Stimulated activated CD8-positive, alpha-beta memory T cell treated with anti-CD3 and anti-CD28 coated beads, Interleukin-7, amount 100 ng/mL, for 48 hours (primary cell): ENCODE results near the gene SSC5D.

Experiments used
- DNase-seq, 2 donors: peaks; one replicate each; pipeline ENCODE4 v3.0.0-alpha.2; 2020; ENCODE audit warnings: low read depth in 1 of 2; ENCODE audit errors: extremely low read depth in 1 of 2

The SSC5D gene

DNA sequence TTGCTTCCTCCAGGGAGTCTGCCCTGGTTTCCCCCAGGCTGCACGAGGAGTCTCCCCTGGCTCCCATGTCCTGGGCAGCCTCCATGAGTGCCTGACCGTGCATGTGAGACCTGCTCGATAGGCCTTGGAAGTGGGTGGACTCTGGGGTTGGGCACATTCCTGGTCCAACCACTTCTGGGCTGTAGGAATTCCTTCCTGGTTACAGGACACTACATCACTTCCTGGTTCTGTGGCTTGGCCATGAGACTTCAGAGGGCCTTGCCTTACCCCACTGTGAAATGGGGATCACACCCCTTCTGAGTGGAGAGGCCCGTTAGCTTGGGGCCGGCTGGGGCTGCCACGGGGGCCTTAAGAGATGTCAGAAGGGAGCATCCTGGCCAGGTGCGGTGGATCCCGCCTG is 15.8 kb upstream of the SSC5D start:
- DNase-seq = no peak

DNA sequence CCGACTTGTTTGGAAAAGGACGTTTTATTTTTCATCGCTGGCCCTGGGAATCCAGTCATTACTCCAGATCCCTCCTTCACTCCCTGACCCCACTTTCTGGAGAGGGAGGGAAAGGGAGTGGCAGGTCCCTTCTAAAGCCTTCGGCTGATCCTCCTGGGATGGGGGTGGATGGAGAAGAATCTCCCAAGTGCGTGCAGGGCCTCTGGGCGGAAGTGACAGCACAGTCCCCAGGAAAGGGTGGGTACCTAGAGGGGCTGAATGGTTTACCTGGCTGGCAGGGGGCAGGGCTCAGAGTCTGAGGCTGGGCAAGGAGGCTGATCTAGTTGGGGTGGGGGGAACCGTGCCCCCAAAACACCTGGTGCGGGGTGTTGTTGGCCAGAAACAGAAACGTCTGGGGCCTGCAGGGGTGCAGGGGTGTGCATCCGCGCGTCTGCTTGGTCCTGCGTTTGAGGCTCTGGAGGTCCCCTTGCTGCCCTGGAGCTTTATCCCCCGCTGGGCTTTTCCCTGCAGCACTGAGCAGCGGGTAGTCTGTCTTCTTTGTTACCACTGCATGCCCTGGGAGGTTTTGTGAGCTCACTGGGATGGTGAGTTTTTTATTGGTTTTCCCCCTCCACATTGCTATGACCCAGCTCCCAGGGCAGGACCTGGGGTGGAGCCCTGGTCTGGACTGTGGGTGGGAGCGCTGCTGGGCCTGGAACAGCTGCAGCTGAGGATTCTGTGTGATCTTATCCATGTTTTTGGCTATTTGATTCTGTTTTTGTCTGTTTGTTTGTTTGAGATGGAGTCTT is 14.8 kb upstream of the SSC5D start:
- DNase-seq = no peak

DNA sequence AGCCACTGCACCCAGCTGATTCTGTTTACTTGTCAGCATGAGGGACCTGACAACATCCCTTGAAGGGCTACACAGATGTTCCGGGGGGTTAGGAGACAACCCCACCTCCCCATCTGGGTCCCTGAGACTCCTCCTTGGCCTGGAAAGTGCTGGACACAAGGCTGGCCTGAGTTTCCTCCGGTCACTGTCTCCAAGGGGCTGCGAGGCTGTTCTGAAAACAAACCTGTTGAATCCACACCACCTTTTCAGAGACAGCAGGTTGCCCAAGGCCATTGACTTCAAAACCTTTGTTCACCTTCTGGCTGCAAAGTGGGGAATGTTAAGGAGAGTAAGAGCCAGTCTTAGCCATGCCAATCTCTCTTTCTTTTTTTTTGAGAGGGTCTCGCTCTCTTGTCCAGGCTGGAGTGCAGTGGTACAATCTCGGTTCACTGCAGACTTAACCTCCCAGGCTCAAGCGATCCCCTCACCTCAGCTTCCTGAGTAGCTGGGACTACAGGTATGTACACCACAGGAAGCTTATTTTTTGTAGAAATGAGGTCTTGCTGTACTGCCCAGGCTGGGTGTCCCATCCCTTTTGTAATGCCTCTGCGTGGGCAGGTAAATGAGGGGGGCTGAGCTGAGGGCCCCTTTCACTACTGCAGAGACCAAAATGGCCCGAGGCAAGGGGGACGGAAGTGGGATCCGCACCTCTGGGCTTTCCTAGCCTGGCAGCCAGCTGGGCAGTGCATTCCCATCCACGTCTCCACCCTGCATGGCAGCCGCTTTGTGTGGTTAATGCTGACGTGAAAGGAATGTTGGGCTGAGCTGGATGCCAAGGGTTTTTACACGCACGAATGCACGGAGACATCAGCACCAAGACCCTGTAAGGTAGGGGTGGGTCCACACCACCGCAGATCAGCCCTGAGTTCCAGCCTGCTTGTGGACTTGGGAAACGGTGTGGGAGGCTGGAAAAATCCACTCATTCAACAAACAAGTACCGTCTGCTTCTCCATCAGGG is 13.7 kb upstream of the SSC5D start:
- DNase-seq = no peak

DNA sequence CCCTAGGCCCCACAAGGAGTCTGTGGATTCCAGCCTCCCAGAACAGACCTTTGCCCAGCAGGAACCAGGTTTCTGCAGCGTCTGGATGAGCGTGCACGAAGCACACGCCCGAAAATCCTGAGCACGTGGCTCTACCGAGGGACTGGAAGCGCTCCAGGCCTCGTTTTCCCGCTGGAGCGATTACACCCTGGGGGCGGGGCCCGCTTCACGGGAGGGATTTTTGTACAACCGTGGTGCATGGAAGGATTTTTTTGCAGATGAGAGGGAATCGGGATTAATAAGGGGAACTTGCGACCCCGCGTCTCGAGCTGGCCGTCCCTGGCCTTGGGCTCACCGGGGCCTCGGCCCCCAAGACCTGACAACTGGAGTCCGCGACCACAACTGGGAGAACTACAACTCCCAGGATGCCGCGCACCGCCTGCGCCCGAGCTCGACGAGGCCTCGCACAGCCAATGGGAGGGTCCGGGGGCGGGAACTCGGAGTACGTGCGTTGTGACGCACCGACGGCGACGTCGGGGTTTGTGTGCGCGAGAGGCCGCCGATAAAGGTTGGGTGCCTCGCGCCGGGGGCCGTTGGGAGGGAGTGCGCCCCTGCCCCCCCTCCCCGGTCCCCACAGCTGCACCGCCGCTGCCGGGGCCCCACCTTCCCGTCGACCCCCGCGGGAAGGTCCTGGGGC is 12.0 kb upstream of the SSC5D start, which contains the start of gene ZNF628:
TSS of gene ZNF628 (plus strand) at position 518 of the 676 bp plus-strand sequence. CDS start 3,294 bp downstream, outside the sequence.
- DNase-seq = peak; percentile 96 to 97

DNA sequence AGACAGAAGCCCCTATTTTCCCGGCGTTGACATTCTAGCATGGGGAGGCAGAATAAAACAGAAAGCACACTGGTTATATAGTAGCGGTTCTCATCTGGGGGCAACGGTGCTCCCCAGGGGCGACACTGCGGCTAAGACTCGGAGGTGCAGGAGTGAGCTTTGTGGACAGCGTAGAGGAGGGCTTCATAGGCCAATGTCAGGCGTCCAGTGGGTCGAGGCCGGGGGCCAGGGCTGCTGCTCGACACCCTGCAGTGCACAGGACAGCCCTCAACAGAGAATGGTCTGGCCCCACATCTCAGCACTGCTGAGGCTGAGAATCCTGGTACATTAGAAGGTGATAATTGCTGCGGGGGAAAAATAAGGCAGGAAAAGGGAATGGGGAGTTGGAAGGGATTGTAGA is 10.3 kb upstream of the SSC5D start:
- DNase-seq = no peak

DNA sequence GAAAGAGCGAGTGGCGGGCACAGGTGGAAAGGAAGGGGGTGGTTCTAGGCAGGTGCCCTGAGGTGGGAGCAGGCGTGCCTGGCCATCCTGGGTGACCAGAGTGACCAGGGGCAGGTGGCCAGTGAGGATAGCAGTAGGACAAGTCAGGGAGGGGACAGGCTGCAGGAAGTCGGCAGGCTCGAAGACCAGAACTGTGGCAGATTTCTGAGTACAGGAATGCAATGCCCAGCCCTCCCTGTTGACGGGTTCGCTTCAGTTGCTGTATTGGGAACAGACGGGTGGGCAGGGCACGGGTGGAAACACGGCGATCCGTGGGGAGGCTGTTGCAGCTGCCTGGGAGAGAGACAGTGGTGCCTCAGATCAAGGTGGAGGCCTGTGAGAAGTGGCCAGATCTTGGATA is 9.9 kb upstream of the SSC5D start:
- DNase-seq = no peak

DNA sequence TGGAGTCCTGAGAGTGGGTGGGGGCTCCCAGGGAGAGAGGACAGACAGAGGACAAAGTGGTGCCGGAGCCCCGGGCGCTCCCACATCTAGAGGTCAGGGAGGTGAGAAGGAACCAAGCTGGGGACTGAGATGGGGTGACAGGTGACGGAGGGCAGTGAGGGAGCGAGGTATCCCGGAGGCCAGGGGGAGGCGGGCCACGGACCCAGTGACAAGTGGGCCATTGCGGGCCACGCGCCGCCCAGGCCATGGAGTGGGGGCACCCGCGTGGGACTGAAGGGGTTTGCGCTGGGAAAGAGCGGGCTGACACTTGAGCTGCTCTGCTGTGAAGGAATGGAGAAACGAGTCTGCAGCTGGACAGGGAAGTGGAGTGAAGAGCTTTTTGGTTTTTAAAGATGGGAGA is 9.2 kb upstream of the SSC5D start:
- no peak for DNase-seq

DNA sequence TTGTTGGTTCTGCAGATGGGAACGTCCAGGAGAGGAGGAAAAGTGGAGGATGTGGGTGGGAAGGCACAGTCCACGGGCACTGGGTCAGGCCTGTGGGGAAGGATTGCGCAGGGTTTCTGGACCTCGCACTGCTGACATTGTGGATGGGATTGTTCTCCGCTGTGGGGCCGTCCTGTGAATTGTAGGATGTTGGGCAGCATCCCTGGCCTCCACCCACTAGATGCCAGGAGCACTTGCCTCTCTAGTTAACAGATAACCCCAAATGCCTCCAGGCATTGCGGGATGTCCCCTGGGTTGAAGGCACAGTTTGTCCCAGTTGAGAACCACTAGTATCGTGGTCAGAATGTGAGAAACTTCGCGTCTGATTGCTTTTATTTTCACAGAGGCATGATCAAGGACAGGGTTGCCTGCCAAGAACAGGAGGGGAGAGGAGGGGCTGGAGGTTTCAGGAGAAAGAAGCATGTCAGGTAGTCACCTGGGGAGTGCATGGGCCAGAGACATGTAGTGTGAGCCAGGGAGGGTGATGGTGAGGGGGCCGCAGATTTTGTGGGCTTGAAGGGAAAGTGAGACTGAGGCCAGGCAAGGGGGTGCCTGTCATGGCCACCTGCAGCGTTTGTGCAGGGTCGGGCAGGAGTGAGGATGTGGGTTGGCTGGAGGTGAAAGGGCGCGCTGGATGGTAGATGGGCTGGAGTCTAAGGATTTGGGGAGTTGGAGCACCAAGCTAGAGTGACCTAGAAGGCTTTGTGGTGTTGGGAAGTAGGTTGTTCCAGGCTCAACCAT is 8.6 kb upstream of the SSC5D start:
- no peak for DNase-seq

DNA sequence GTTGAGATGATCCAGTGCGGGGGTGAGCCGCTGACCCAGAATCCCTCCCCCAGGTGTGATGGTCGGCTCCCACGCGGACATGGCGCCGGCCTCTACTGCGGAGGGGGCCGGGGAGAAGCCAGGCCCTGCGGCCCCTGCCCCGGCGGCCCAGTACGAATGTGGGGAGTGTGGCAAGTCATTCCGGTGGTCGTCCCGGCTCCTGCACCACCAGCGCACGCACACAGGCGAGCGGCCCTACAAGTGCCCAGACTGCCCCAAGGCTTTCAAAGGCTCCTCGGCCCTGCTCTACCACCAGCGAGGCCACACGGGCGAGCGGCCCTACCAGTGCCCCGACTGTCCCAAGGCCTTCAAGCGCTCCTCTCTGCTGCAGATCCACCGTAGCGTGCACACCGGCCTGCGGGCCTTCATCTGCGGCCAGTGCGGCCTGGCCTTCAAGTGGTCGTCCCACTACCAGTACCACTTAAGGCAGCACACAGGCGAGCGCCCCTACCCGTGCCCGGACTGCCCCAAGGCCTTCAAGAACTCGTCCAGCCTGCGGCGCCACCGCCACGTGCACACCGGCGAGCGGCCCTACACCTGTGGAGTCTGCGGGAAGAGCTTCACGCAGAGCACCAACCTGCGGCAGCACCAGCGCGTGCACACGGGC is 7.0 kb upstream of the SSC5D start:
- no peak for DNase-seq

DNA sequence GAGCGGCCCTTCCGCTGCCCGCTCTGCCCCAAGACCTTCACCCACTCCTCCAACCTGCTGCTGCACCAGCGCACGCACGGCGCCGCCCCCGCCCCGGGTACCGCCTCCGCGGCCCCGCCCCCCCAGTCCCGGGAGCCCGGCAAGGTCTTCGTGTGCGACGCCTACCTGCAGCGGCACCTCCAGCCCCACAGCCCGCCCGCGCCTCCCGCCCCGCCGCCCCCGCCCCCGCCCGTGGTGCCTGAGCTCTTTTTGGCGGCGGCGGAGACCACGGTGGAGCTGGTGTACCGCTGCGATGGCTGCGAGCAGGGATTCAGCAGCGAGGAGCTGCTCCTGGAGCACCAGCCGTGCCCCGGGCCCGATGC is 6.5 kb upstream of the SSC5D start:
- no peak for DNase-seq

DNA sequence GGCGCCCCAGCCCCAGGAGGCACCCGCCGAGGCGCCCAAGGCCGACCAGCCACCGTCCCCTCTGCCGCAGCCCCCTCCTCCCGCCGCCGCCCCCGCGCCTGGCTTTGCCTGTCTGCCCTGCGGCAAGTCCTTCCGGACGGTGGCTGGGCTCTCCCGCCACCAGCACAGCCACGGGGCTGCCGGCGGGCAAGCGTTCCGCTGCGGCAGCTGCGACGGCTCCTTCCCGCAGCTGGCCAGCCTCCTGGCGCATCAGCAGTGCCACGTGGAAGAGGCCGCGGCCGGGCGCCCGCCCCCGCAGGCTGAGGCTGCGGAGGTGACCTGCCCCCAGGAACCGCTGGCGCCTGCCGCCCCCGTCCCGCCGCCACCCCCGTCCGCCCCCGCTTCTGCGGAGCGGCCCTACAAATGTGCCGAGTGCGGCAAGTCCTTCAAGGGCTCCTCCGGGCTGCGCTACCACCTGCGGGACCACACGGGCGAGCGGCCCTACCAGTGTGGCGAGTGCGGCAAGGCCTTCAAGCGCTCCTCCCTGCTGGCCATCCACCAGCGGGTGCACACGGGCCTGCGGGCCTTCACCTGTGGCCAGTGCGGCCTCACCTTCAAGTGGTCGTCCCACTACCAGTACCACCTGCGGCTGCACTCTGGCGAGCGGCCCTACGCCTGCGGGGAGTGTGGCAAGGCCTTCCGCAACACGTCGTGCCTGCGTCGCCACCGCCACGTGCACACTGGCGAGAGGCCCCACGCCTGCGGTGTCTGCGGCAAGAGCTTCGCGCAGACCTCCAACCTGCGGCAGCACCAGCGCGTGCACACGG is 5.9 kb upstream of the SSC5D start:
- DNase-seq = no peak

DNA sequence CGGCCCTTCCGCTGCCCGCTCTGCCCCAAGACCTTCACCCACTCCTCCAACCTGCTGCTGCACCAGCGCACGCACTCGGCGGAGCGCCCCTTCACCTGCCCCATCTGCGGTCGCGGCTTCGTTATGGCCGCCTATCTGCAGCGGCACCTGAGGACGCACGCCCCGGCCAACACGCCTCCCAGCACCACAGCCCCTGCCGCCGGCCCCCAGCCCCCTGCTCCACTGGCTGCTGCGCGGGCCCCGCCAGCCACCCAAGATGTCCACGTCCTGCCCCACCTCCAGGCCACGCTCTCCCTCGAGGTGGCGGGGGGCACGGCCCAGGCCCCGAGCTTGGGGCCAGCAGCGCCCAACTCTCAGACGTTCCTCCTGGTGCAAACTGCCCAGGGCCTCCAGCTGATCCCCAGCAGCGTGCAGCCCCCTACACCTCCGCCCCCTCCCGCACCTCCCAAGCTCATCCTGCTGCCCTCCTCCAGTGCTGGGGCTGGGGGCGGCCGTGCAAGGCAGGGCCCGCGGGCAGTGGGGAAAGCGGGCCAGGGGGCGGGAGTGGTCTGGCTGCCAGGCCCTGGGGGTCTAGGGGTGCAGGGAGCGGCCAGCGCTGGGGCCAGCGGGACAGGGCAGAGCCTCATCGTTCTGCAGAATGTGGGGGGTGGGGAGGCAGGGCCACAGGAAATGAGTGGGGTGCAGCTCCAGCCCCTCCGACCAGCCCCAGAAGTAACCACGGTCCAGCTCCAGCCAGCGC is 5.1 kb upstream of the SSC5D start:
- DNase-seq = no peak

DNA sequence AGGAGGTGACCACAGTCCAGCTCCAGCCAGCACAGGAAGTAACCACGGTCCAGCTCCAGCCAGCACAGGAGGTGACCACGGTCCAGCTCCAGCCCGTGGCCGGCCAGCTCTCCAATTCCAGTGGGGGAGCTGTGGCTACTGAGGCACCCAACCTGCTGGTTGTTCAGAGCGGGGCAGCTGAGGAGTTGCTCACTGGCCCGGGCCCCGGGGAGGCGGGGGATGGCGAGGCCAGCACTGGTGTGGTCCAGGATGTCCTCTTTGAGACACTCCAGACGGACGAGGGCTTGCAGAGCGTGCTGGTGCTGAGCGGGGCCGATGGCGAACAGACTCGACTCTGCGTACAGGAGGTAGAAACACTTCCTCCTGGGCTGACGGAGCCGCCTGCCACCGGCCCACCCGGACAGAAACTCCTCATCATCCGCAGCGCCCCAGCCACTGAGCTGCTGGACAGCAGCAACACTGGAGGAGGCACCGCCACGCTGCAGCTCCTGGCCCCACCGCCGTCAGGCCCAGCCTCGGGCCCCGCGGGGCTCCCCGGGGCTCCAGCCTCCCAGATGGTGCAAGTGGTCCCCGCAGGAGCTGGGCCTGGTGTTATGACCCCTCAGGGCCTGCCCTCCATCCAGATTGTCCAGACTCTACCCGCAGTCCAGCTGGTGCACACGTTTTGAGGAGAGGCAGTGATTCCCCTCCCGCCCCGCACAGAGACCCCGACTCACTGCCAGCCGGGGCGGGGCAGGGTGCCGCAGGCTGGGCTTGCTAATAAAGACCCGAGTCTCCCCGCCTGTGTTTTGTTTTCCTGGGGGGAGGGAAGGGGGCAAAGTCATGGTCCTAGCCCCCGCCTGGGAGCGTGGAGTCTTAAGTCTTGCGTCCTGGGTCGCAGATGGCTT is 4.3 kb upstream of the SSC5D start:
- DNase-seq = no peak

DNA sequence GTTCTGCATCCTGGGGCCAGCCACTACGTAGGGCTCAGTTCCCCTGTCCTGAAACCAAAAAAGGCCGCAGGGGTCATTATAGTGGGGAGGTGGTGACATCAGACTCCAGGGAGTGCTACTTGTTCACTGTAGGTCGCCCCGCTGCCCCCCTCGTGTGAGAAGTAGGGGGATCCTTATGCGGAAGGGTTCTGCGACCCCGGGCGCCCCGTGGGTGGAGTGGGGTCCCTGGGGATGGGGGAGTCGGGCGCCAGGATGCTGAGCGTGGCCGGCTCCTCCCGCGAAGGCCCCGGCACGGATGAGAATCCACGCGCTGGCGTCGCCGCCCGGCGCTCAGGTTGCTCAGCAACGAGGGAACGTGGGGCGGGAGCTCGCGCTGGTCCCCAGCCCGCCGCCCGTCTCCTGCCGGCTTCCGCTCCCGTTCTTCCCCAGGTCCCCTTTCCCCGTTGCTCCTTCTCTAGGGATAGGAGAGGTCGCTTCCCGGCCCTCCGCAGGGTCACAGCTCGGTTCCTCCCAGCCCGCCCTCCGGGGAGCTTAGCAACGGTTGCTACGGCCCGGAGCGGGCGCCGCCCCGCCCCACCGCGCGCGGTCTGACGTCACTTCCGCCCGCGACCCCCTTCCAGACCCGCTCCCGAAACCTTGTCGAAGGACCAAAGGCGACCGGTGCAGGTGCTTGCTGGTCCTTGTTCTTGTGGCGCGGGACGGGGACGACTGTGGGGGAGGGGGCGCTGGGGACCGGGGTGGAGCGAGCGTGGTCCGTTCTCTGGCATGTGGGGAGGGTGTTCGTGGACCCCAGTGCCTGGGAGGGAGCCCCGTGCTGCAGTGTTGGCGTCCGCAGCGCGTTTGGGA is 3.4 kb upstream of the SSC5D start, which contains the start of gene NAT14:
TSS of gene NAT14 (plus strand) at position 596 of the 846 bp plus-strand sequence. CDS start 521 bp downstream, outside the sequence.
- peak; percentile 33 to 50 for DNase-seq

DNA sequence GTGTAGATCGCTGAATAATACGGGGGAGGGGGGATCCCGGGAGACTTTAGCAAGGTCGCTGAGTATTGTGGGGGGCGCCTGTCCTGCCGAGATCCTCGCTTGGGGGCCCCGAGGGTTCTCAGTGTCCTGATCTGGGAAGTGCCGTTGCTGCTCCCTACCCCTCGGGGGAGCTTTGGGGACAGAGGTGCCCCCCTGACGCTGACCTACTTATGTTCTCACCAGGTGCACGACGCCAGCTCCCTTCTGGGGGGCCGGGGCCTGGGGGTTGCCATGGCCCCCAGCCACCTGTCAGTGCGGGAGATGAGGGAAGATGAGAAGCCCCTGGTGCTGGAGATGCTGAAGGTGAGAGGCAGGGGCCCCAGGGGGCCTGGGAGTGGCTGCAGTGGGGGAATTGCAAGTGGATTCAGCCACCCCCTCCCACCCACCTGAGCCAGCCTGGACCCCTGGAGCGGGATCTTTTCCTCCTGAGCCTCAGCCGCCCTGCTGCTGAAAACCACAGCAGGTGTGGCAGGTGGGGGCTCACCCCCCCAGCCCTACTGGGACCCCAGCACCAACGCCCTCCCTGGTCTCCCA is 2.7 kb upstream of the SSC5D start:
- DNase-seq = no peak
